ENCODE results near the gene MZT2B. TPM values are rescaled to one million over a fixed set of nuclear protein-coding genes. Genes with fewer than 3 reads are reported as not detected.
"Not testable (repeated sequence)": the region's sequence is repeated elsewhere in the genome, so short reads cannot be mapped to it uniquely, and the experiment has no call there.

Gene MZT2B
- total and polyA plus RNA-seq, 9 of the 15 experiments (the other 6 are each of a cell fraction or from before 2014, with no cell fraction given), result 5.1 to 435 (median 102) TPM

- TF ChIP-seq ZNF584 (CRISPR knock-in tag; IDR thresholded peaks at IDR 0.05; ENCODE audit: low read depth) (no peak), GTF2E2 (tag; IDR thresholded peaks at IDR 0.05) (no peak), KDM4B (IDR thresholded peaks at IDR 0.05; ENCODE audit: borderline replicate concordance in 2 of 2, low read depth in 1 of 2) (no peak), RAD21 (CRISPR knock-in tag; conservative IDR thresholded peaks at IDR 0.05 in 1 of 2, IDR thresholded peaks at IDR 0.05 in 1 of 2) (no peak), NRF1 (conservative IDR thresholded peaks at IDR 0.05 in 1 of 2, IDR thresholded peaks at IDR 0.05 in 1 of 2) (no peak), ZZZ3 (IDR thresholded peaks at IDR 0.05) (no peak), PPARD (CRISPR knock-in tag; IDR thresholded peaks at IDR 0.05) (no peak)
- TF ChIP-seq, protein P1, sequence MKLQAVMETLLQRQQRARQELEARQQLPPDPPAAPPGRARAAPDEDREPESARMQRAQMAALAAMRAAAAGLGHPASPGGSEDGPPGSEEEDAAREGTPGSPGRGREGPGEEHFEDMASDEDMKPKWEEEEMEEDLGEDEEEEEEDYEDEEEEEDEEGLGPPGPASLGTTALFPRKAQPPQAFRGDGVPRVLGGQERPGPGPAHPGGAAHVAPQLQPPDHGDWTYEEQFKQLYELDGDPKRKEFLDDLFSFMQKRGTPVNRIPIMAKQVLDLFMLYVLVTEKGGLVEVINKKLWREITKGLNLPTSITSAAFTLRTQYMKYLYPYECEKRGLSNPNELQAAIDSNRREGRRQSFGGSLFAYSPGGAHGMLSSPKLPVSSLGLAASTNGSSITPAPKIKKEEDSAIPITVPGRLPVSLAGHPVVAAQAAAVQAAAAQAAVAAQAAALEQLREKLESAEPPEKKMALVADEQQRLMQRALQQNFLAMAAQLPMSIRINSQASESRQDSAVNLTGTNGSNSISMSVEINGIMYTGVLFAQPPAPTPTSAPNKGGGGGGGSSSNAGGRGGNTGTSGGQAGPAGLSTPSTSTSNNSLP (IDR thresholded peaks at IDR 0.05; ENCODE audit: borderline replicate concordance, low read depth, low read length), result no peak
Observed at GRCh38 chr2:130169896-130170295, 12.2 kb upstream of the MZT2B start (continued).

DNA sequence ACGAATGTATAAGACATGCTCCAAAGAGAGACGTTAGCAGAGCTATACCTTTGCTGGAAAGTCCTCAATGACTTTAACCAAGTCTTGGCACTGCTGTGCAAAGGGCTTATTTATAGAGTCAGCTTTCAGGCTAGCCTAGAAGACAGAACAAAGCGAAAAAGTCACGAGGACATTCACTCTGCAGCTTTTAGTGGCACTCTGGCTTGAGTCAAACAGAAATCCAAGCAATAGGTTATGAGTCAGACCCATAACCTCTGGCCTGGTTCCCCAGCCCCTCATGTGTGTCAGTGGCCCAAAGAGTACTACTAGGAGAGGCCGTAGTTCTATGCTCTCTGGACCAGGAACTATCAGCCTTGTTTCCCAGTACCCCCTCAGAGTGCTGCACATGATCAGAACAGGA lies 7.2 kb upstream of the MZT2B start:
- H3K9me1 ChIP-seq (ENCODE audit: control insufficient read depth, insufficient read depth, low read length); H3K4me2 ChIP-seq (ENCODE audit: insufficient read depth, low read length); H3K27me3 ChIP-seq (ENCODE audit: control insufficient read depth in 2 of 2, insufficient read depth in 2 of 2, low read length in 2 of 2); H4K20me1 ChIP-seq (replicated peaks; ENCODE audit: control insufficient read depth, insufficient read depth, low read length); ATAC-seq; BruUV-seq (replicated peaks); H3K9ac ChIP-seq (ENCODE audit: insufficient read depth in 1 of 2, low read depth in 2 of 2, low read length in 2 of 2); H3K4me3 ChIP-seq; H2AFZ ChIP-seq (ENCODE audit: low read depth, low read length); H3K9me3 ChIP-seq (replicated peaks; ENCODE audit: control insufficient read depth, insufficient read depth, low read depth, low read length); H3K27ac ChIP-seq (ENCODE audit: extremely low read depth, low read depth, low read length); DNase-seq (ENCODE audit: extremely low read depth in 1 of 4, low spot score in 3 of 4); intact Hi-C loops (cut with micrococcal nuclease); CTCF ChIA-PET (ENCODE audit: low intra/inter-chr PET ratio); in situ Hi-C loops (cut with MboI): not testable (repeated sequence)
- WGBS (ENCODE audit: insufficient coverage, low coverage, missing lambda C conversion rate), result 100% methylated on average over 3 of the region's 5 CpGs
- FAIRE-seq, result peak; percentile 29
- POLR2A ChIA-PET, result interaction anchor here (0.6 kb wide), 1 partner anchor 23 kb away, joined by 3 read pairs; no protein-coding TSS in a partner anchor
- Histone ChIP-seq H3K36me3 (ENCODE audit: control insufficient read depth, insufficient read depth, low read length) (peaks cover 84% of the 10 kb centered on the region; the same call in 2 of the 3 replicates), H3K4me1 (replicated peaks in 1 of 2; ENCODE audit: control insufficient read depth in 2 of 2, insufficient read depth in 2 of 2, low read length in 2 of 2) (peaks cover 0 to 16% of the 10 kb centered on the region in 2 experiments; a peak in 3 of 5 replicates), H3K79me2 (ENCODE audit: control insufficient read depth, insufficient read depth, low read length) (peaks cover 39% of the 10 kb centered on the region)

Measured in K562 (cell line).